Progenitor cell of endocrine pancreas (in vitro differentiated cells): ENCODE data around the gene BRIP1. TPM values are rescaled to one million over a fixed set of nuclear protein-coding genes. Genes with fewer than 3 reads are reported as not detected.

Experiments used
- DNase-seq: peaks from one replicate; pipeline ENCODE4 v3.0.0; 2021; ENCODE audit warnings: low spot score; ENCODE audit not compliant: unreplicated experiment
- H3K27ac Mint-ChIP-seq: 2 replicates; pipeline ENCODE4 v1.8.0; 2021; ENCODE audit warnings: mild to moderate bottlenecking, moderate library complexity, mixed read lengths
- H3K27me3 Mint-ChIP-seq: 2 replicates; pipeline ENCODE4 v1.8.0; 2021; ENCODE audit warnings: mixed read lengths
- H3K36me3 Mint-ChIP-seq: 2 replicates; pipeline ENCODE4 v1.8.0; 2022; ENCODE audit warnings: mixed read lengths; ENCODE audit not compliant: insufficient read depth
- H3K4me1 Mint-ChIP-seq: 2 replicates; pipeline ENCODE4 v1.8.0; 2021; ENCODE audit warnings: low read depth, mixed read lengths
- H3K4me3 Mint-ChIP-seq: 2 replicates; pipeline ENCODE4 v1.8.0; 2021; ENCODE audit warnings: low read depth, mild to moderate bottlenecking, moderate library complexity, mixed read lengths
- H3K9me3 Mint-ChIP-seq: 2 replicates; pipeline ENCODE4 v1.8.0; 2021; ENCODE audit warnings: low read depth, mixed read lengths
- total RNA-seq: library from RNA; stranded (reverse); gene quantifications from 2 replicates; pipeline ENCODE4 v1.2.1, GENCODE V29; 2021
- TF ChIP-seq, protein P1 (sequence below): fragments of 200-600 bp; sonication (generic); IDR thresholded peaks from one replicate; pipeline ENCODE4 v1.5.0; 2021; ENCODE audit warnings: antibody characterized with exemption, mild to moderate bottlenecking; ENCODE audit not compliant: unreplicated experiment

The BRIP1 gene
- total RNA-seq, 1 donor from 2014 or later, result 13.5 TPM

DNA sequence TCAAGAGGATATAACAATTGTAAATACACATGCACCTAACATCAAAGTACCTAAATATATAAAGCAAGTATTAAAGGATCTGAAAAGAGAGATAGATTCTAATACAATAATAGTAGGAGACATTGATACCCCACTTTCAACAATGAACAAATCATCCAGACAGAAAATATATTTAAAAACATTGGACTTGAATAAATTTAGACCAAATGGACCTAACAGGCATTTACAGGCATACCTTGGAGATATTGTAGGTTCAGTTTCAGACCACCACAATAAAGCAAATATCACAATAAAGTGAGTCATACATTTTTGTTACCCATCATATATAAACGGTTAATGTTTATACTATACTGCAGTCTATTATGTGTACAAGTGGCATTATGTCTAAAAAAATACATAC is 104.0 kb downstream of the BRIP1 start:
- H3K9me3 Mint-ChIP-seq, result peaks cover 27% of the 10 kb centered on the region
- no peaks in the 10 kb centered on the region for H3K4me1 Mint-ChIP-seq

DNA sequence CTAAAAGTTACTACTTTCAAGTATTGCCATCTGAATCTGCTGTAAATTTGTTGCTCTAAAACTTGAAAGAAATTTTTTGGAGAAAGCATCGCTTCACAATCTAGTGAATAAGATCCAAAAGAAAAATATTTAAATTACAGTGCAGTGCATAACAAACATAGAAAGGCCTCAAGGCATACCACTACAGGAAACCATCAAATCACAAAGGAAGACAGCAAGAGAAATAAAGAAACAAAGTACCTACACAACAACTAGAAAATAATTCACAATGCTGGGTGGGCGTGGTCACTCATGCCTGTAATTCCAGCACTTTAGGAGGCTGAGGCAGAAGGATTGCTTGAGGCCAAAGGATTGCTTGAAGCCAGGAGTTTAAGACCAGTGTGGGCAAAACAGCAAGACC is 104.9 kb downstream of the BRIP1 start:
- Mint-ChIP-seq H3K4me1 (no peaks in the 10 kb centered on the region), H3K9me3 (peaks cover 25% of the 10 kb centered on the region), H3K4me3 (no peak overlapping the region), H3K27ac (no peak overlapping the region), H3K27me3 (no peaks in the 10 kb centered on the region), H3K36me3 (peaks cover 28% of the 10 kb centered on the region)
- TF ChIP-seq, protein P1, sequence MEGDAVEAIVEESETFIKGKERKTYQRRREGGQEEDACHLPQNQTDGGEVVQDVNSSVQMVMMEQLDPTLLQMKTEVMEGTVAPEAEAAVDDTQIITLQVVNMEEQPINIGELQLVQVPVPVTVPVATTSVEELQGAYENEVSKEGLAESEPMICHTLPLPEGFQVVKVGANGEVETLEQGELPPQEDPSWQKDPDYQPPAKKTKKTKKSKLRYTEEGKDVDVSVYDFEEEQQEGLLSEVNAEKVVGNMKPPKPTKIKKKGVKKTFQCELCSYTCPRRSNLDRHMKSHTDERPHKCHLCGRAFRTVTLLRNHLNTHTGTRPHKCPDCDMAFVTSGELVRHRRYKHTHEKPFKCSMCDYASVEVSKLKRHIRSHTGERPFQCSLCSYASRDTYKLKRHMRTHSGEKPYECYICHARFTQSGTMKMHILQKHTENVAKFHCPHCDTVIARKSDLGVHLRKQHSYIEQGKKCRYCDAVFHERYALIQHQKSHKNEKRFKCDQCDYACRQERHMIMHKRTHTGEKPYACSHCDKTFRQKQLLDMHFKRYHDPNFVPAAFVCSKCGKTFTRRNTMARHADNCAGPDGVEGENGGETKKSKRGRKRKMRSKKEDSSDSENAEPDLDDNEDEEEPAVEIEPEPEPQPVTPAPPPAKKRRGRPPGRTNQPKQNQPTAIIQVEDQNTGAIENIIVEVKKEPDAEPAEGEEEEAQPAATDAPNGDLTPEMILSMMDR, result no peak
- no peak for DNase-seq

More for the DNA sequence above, 104.0 kb downstream of the BRIP1 start:
- TF ChIP-seq, protein P1, result no peak
- Mint-ChIP-seq H3K27me3 (no peaks in the 10 kb centered on the region), H3K36me3 (peaks cover 31% of the 10 kb centered on the region), H3K4me3 (no peak overlapping the region), H3K27ac (no peak overlapping the region)
- DNase-seq, result no peak

DNA sequence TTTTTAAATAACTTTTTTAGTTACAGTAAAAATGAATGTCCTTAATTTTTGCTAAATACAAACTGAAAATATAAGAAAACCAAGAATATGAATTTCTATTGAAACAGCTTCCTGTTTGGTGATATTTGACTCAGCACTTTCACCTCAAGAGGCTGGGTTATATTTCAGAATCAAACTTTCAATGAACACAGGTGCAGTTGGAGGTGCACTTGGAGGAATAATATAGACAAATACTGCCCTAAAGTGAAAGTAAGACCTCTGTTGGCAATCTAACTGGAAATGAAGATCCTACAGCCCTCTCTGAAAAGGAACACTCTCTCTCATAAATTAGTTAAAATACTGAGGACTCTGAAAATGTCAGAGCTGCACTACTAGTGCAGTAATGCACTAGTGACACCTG is 106.2 kb downstream of the BRIP1 start:
- Mint-ChIP-seq H3K4me1 (no peaks in the 10 kb centered on the region), H3K36me3 (peaks cover 16% of the 10 kb centered on the region)
- TF ChIP-seq, protein P1, result no peak

DNA sequence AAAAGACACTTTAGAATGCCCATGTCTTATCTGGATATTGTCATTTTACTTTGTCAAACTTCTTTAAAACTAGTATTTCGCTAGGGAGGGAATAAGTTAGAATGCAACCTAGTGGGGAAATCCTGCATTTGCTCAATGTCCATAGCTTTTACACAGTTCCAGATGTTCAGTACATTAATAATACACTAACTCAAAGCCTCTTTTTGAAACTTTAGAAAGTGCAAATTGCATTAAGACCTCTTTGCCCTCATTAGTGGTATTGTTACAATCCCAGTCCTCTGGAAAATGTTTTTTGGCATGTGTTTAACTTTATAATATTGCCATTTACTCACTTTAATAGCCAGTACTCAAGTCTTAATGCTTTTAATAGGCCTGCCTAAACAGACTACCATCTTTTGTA is 106.8 kb downstream of the BRIP1 start:
- H3K4me3 Mint-ChIP-seq, result no peak overlapping the region
- no peak overlapping the region for H3K27ac Mint-ChIP-seq
- TF ChIP-seq, protein P1, result no peak

More for the DNA sequence above, 106.2 kb downstream of the BRIP1 start:
- Mint-ChIP-seq H3K4me3 (no peak overlapping the region), H3K27me3 (no peaks in the 10 kb centered on the region), H3K27ac (no peak overlapping the region), H3K9me3 (peaks cover 12% of the 10 kb centered on the region)
- no peak for DNase-seq

DNA sequence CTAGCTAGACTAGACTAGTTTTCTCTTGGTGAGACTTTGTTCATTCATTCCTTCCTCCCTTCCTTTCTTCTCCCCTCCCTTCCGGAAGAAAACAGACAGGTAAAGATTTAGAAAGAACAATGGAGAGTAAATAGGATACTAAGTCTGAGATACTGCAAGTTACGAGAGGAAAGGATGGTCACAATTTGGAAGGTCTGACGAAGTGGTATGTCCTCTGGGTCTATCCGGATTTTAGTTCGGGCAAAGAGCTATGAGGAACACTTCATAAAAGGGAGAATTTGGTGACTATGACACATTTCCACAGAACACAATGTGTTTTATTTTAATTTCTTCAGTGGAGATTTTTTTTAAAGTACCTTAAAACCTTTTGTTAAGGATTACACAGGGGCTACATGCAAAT is 107.7 kb downstream of the BRIP1 start:
- Mint-ChIP-seq H3K36me3 (peaks cover 9% of the 10 kb centered on the region), H3K4me1 (no peaks in the 10 kb centered on the region), H3K27me3 (no peaks in the 10 kb centered on the region), H3K27ac (no peak overlapping the region), H3K9me3 (peaks cover 3% of the 10 kb centered on the region), H3K4me3 (no peak overlapping the region)
- no peak for DNase-seq
- TF ChIP-seq, protein P1, result no peak

More for the DNA sequence above, 106.8 kb downstream of the BRIP1 start:
- no peaks in the 10 kb centered on the region for H3K4me1 Mint-ChIP-seq
- peaks cover 11% of the 10 kb centered on the region for H3K36me3 Mint-ChIP-seq
- DNase-seq, result no peak
- H3K27me3 Mint-ChIP-seq, result no peaks in the 10 kb centered on the region
- H3K9me3 Mint-ChIP-seq, result peaks cover 6% of the 10 kb centered on the region
